ENCODE measurements around the gene BTRC.
"Not testable (repeated sequence)": the region's sequence is repeated elsewhere in the genome, so short reads cannot be mapped to it uniquely, and the experiment has no call there.

The BTRC gene

DNA sequence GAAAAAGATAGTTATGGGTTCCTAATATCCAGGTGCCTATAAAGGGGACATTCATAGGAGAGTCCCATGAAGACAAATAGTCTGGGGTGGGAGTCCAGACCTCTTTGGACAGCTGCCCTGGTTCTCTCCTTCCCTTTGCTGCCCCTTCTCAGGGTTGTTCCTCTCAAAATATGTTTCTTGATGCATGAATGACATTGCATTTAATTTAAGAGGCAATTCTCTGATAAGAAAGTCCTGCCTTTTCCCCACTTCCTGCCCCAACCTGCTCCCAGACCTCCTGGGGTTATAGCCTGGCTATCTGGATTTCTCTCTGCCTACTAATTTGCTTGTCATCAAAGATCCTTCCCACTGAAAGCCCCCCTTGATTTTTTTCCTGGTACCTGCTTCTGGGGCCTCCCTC, 12.5 kb upstream of the BTRC start:
- Histone ChIP-seq H3K4me2 (no peak overlapping the region), H3K79me2 (ENCODE audit: insufficient read depth, low read depth) (no peaks in the 10 kb centered on the region), H3K9ac (no peak overlapping the region), H2AFZ (ENCODE audit: low read depth) (no peak overlapping the region), H3K4me3 (IDR thresholded peaks at IDR 0.05; ENCODE audit: insufficient read depth, low read depth, low read length) (no peak overlapping the region), H4K20me1 (ENCODE audit: insufficient read depth) (no peaks in the 10 kb centered on the region), H3K27ac (no peak overlapping the region), H3K4me1 (ENCODE audit: low read depth, poor library complexity, severe bottlenecking) (no peaks in the 10 kb centered on the region), H3K36me3 (ENCODE audit: insufficient read depth) (no peaks in the 10 kb centered on the region), H3K27me3 (ENCODE audit: insufficient read depth, low read depth) (no peaks in the 10 kb centered on the region)
- TF ChIP-seq, protein P1, sequence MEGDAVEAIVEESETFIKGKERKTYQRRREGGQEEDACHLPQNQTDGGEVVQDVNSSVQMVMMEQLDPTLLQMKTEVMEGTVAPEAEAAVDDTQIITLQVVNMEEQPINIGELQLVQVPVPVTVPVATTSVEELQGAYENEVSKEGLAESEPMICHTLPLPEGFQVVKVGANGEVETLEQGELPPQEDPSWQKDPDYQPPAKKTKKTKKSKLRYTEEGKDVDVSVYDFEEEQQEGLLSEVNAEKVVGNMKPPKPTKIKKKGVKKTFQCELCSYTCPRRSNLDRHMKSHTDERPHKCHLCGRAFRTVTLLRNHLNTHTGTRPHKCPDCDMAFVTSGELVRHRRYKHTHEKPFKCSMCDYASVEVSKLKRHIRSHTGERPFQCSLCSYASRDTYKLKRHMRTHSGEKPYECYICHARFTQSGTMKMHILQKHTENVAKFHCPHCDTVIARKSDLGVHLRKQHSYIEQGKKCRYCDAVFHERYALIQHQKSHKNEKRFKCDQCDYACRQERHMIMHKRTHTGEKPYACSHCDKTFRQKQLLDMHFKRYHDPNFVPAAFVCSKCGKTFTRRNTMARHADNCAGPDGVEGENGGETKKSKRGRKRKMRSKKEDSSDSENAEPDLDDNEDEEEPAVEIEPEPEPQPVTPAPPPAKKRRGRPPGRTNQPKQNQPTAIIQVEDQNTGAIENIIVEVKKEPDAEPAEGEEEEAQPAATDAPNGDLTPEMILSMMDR (conservative IDR thresholded peaks at IDR 0.05; ENCODE audit: low read depth, low read length), result no peak

DNA sequence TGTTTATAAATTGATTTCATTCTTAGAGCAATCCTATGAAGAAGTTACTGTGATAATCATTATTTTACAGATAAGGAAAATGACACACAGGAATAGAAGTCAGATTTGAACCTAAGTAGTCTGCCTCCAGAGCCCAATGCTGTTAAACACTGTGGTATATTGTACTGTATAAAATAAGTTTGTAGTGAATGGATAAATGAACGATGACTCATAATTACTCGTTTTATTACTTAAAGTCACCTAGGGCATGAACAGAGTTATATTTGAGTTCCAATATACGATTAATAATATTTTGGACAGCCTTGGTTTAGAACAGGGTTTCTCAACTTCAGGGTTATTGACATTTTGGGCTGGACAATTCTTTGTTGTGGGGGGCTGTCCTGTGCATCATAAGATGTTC, 7.8 kb upstream of the BTRC start:
- H3K4me2 ChIP-seq, result no peak overlapping the region
- no peaks in the 10 kb centered on the region for H3K79me2 ChIP-seq (ENCODE audit: insufficient read depth, low read depth)
- no peak overlapping the region for H3K4me3 ChIP-seq (IDR thresholded peaks at IDR 0.05; ENCODE audit: insufficient read depth, low read depth, low read length)
- TF ChIP-seq, protein P1 (conservative IDR thresholded peaks at IDR 0.05; ENCODE audit: low read depth, low read length), result no peak
- H2AFZ ChIP-seq (ENCODE audit: low read depth), result no peak overlapping the region
- no peaks in the 10 kb centered on the region for H3K36me3 ChIP-seq (ENCODE audit: insufficient read depth)
- no peak overlapping the region for H3K27ac ChIP-seq
- H3K4me1 ChIP-seq (ENCODE audit: low read depth, poor library complexity, severe bottlenecking), result no peaks in the 10 kb centered on the region
- H4K20me1 ChIP-seq (ENCODE audit: insufficient read depth), result no peaks in the 10 kb centered on the region
- H3K27me3 ChIP-seq (ENCODE audit: insufficient read depth, low read depth), result no peaks in the 10 kb centered on the region
- no peak overlapping the region for H3K9ac ChIP-seq

DNA sequence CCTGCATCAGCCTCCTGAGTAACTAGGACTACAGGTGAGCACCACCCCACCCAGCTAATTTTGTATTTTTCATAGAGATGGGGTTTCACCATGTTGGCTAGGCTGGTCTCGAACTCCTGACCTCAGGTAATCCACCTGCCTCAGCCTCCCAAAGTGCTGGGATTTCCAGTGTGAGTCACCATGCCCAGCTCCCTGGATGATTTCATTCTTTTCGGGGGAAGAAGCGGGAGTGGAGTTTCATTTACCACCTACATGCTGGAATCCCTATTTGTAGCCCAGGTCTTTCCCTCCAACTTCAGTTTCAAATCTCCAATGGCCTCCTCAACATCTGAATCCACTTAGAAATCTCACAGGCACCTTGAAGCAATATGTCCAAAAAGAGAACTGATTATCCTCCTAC, 2.9 kb upstream of the BTRC start:
- TF ChIP-seq, protein P1 (conservative IDR thresholded peaks at IDR 0.05; ENCODE audit: low read depth, low read length), result no peak
- H2AFZ ChIP-seq (ENCODE audit: low read depth), result no peak overlapping the region
- no peaks in the 10 kb centered on the region for H3K36me3 ChIP-seq (ENCODE audit: insufficient read depth)
- H3K27me3 ChIP-seq (ENCODE audit: insufficient read depth, low read depth), result no peaks in the 10 kb centered on the region
- no peak overlapping the region for H3K9ac ChIP-seq
- H3K79me2 ChIP-seq (ENCODE audit: insufficient read depth, low read depth), result peaks cover 7% of the 10 kb centered on the region; the same call in 1 of the 2 replicates
- peaks cover 18% of the 10 kb centered on the region for H3K4me1 ChIP-seq (ENCODE audit: low read depth, poor library complexity, severe bottlenecking)
- H4K20me1 ChIP-seq (ENCODE audit: insufficient read depth), result no peaks in the 10 kb centered on the region
- H3K4me2 ChIP-seq, result no peak overlapping the region
- no peak overlapping the region for H3K4me3 ChIP-seq (IDR thresholded peaks at IDR 0.05; ENCODE audit: insufficient read depth, low read depth, low read length)
- no peak overlapping the region for H3K27ac ChIP-seq

DNA sequence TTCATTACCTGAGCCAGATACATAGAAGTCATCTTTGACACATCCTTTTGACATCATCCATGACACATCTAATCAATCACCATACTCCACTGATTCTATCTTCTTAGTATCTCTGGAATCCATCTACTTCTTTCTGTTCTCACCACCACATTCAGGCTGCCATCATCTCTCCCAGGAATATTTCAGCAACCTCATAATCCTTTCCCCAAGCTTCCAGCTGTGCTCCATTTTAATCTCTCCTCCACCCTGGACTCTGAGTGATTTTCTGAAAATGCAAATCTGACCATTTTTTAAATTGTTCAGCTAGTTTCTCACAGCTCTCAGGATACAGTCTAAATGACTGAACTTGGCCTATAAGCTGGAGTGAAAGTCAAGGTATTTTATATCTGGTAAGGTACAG, 2.5 kb upstream of the BTRC start:
- H3K79me2 ChIP-seq (ENCODE audit: insufficient read depth, low read depth), result peaks cover 7% of the 10 kb centered on the region; the same call in 1 of the 2 replicates
- no peaks in the 10 kb centered on the region for H3K36me3 ChIP-seq (ENCODE audit: insufficient read depth)
- no peaks in the 10 kb centered on the region for H4K20me1 ChIP-seq (ENCODE audit: insufficient read depth)
- peaks cover 18% of the 10 kb centered on the region for H3K4me1 ChIP-seq (ENCODE audit: low read depth, poor library complexity, severe bottlenecking)
- no peak overlapping the region for H3K9ac ChIP-seq
- no peaks in the 10 kb centered on the region for H3K27me3 ChIP-seq (ENCODE audit: insufficient read depth, low read depth)
- no peak overlapping the region for H2AFZ ChIP-seq (ENCODE audit: low read depth)
- H3K4me3 ChIP-seq (IDR thresholded peaks at IDR 0.05; ENCODE audit: insufficient read depth, low read depth, low read length), result no peak overlapping the region
- H3K4me2 ChIP-seq, result no peak overlapping the region
- TF ChIP-seq, protein P1 (conservative IDR thresholded peaks at IDR 0.05; ENCODE audit: low read depth, low read length), result no peak
- H3K27ac ChIP-seq, result no peak overlapping the region

DNA sequence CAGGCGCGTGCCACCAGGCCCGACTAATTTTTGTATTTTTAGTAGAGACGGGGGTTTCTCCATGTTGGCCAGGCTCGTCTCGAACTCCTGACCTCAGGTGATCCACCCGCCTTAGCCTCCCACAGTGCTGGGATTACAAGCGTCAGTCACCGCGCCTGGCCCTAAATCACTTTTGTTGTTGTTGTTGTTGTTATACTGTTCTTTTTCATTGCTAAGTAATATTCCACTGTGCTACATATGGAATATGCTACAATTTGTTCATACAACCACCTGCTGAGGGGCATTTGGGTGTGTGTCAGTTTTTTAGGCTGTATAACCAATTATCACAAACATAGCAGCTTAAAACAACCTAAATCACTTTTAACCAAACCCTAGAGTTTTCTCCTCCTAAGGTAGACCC, 1.1 kb upstream of the BTRC start:
- H2AFZ ChIP-seq (ENCODE audit: low read depth), result peak overlapping the region; percentile 93
- H3K27me3 ChIP-seq (ENCODE audit: insufficient read depth, low read depth); H3K27ac ChIP-seq; H3K9ac ChIP-seq; H3K36me3 ChIP-seq (ENCODE audit: insufficient read depth); H4K20me1 ChIP-seq (ENCODE audit: insufficient read depth); H3K4me3 ChIP-seq (IDR thresholded peaks at IDR 0.05; ENCODE audit: insufficient read depth, low read depth, low read length); H3K79me2 ChIP-seq (ENCODE audit: insufficient read depth, low read depth): not testable (repeated sequence)
- peaks cover 18% of the 10 kb centered on the region for H3K4me1 ChIP-seq (ENCODE audit: low read depth, poor library complexity, severe bottlenecking)
- H3K4me2 ChIP-seq, result peak overlapping the region; percentile 68

Data from KMS-11 (cell line).